GM12878 (cell line): ENCODE results near the gene SLC25A30. TPM values are rescaled to one million over a fixed set of nuclear protein-coding genes. Genes with fewer than 3 reads are reported as not detected.

Experiments
- ATAC-seq: fragments of 200-7000 bp; cut with Tn5 transposase; 3 replicates; pipeline ENCODE4 v1.9.1; 2020; ENCODE audit warnings: mild to moderate bottlenecking, moderate library complexity
- BruUV-seq: library from RNA; stranded (reverse); fragments of 400-500 nt; replicated peaks from 2 replicates; lab custom pipeline; 2021; lab: Mats Ljungman, UMichigan
- CTCF ChIA-PET: fragments of 300-600 bp; sonication (Branson Sonifier 250); formaldehyde crosslinking; extraction: SDS; loops from one replicate; lab custom pipeline; 2021; ENCODE audit warnings: inconsistent platforms; lab: Yijun Ruan, JAX
- POLR2A ChIA-PET: fragments of 350-600 bp; formaldehyde crosslinking; extraction: SDS; loops from one replicate; lab custom pipeline; 2021; ENCODE audit warnings: inconsistent platforms; lab: Charles Lee
- RAD21 ChIA-PET: fragments of 300-600 bp; sonication (Branson Sonifier 250); formaldehyde crosslinking; loops from one replicate; lab custom pipeline; 2023; ENCODE audit warnings: antibody characterized with exemption; ENCODE audit not compliant: unreplicated experiment; lab: Charles Lee
- SMC1A ChIA-PET: fragments of 300-600 bp; sonication (Branson Sonifier 250); formaldehyde crosslinking; loops from one replicate; lab custom pipeline; 2023; ENCODE audit not compliant: unreplicated experiment, uncharacterized antibody; lab: Charles Lee
- DNase-seq: peaks from one replicate; pipeline ENCODE4 v3.0.0-alpha.2; 2011; ENCODE audit warnings: low read depth, low spot score
- FAIRE-seq: peaks from 3 replicates; lab custom pipeline; 2011; peaks lifted over from hg19 to GRCh38; lab: Jason Lieb, UNC
- H2AFZ ChIP-seq: 2 replicates; pipeline ENCODE4 v1.6.0; 2011; ENCODE audit warnings: low read depth, low read length, control low read depth; ENCODE audit not compliant: control insufficient read depth
- H3K27ac ChIP-seq: 2 replicates; pipeline ENCODE4 v1.5.1; 2011; ENCODE audit warnings: control low read depth; ENCODE audit not compliant: control insufficient read depth, insufficient read depth
- H3K27me3 ChIP-seq, 2 experiments: replicated peaks in 1 of 2; 2 replicates each; pipeline versions ENCODE4 v1.6.0 to v1.6.1; 2011; ENCODE audit warnings: low read length in 1 of 2; ENCODE audit not compliant: control insufficient read depth in 2 of 2, insufficient read depth in 2 of 2
- H3K36me3 ChIP-seq, 2 experiments: 2 replicates each; pipeline ENCODE4 v1.5.1; 2011; ENCODE audit warnings: low read length in 1 of 2; ENCODE audit not compliant: control insufficient read depth in 2 of 2, insufficient read depth in 2 of 2
- H3K4me1 ChIP-seq: 2 replicates; pipeline ENCODE4 v1.6.1; 2011; ENCODE audit warnings: mild to moderate bottlenecking, low read length, moderate library complexity, mixed read lengths; ENCODE audit not compliant: control insufficient read depth, insufficient read depth
- H3K4me2 ChIP-seq: 2 replicates; pipeline ENCODE4 v1.6.0; 2011; ENCODE audit warnings: control low read depth; ENCODE audit not compliant: control insufficient read depth, insufficient read depth
- H3K4me3 ChIP-seq: fragments of 200-600 bp; sonication (generic); 2 replicates; pipeline ENCODE4 v1.5.1; 2016
- H3K79me2 ChIP-seq: 2 replicates; pipeline ENCODE4 v1.6.0; 2011; ENCODE audit warnings: low read length; ENCODE audit not compliant: control insufficient read depth, insufficient read depth
- H3K9ac ChIP-seq: 2 replicates; pipeline ENCODE4 v1.8.0; 2011; ENCODE audit warnings: low read length, control low read depth, mixed read lengths; ENCODE audit not compliant: control insufficient read depth, insufficient read depth
- H3K9me3 ChIP-seq: replicated peaks from 3 replicates; pipeline ENCODE4 v1.5.1; 2011; ENCODE audit warnings: mild to moderate bottlenecking, low read length; ENCODE audit not compliant: control insufficient read depth, insufficient read depth
- H4K20me1 ChIP-seq: 2 replicates; pipeline ENCODE4 v1.6.0; 2011; ENCODE audit not compliant: control insufficient read depth, insufficient read depth
- CHD4 ChIP-seq: fragments of 200-600 bp; sonication (generic); IDR thresholded peaks from 2 replicates; pipeline ENCODE4 v1.6.1; 2016; ENCODE audit warnings: mild to moderate bottlenecking
- CREM ChIP-seq: IDR thresholded peaks from 2 replicates; pipeline ENCODE4 v1.6.1; 2014; ENCODE audit warnings: antibody characterized with exemption, low read depth
- CTCF ChIP-seq, 3 experiments: IDR thresholded peaks in 2 of 3; conservative IDR thresholded peaks in 1 of 3; 2 replicates each; pipeline ENCODE4 v1.5.1; 2011; ENCODE audit warnings: low read depth in 3 of 3, low read length in 3 of 3, mild to moderate bottlenecking in 3 of 3, control low read depth in 2 of 3, moderate library complexity in 2 of 3, inconsistent platforms in 1 of 3, mixed read lengths in 1 of 3; ENCODE audit not compliant: control insufficient read depth in 2 of 3, insufficient read depth in 1 of 3; ENCODE audit errors: extremely low read depth in 1 of 3
- POLR2A ChIP-seq: IDR thresholded peaks from 2 replicates; pipeline ENCODE4 v1.6.1; 2011; ENCODE audit warnings: low read depth, mild to moderate bottlenecking, low read length
- POLR2AphosphoS2 ChIP-seq: IDR thresholded peaks from 2 replicates; pipeline ENCODE4 v1.6.1; 2011; ENCODE audit warnings: low read depth, mild to moderate bottlenecking, low read length, improper control_type of control experiment, moderate library complexity
- ZBTB33 ChIP-seq: fragments of 450-650 bp; IDR thresholded peaks from 2 replicates; pipeline ENCODE4 v1.6.1; 2017; ENCODE audit warnings: mild to moderate bottlenecking
- ZSCAN29 ChIP-seq: fragments of 450-650 bp; IDR thresholded peaks from 2 replicates; pipeline ENCODE4 v1.6.1; 2017; ENCODE audit warnings: mild to moderate bottlenecking, moderate library complexity
- WGBS: methylation state at CpG from one replicate; pipeline ENCODE4 v1.1.6; 2016; ENCODE audit warnings: low lambda C conversion rate; ENCODE audit not compliant: insufficient replicate concordance, insufficient coverage; ENCODE audit errors: missing lambda C conversion rate; 5-methylcytosine and 5-hydroxymethylcytosine counted together
- in situ Hi-C: fragments of 300-500 bp; cut with MboI; formaldehyde crosslinking; loops from 9 replicates; pipeline ENCODE4 v1.14.3; 2018; ENCODE audit warnings: mixed read lengths
- intact Hi-C: fragments of 100-400 bp; cut with micrococcal nuclease; formaldehyde crosslinking; loops from one replicate; pipeline ENCODE4 v1.14.2; 2022; ENCODE audit not compliant: unreplicated experiment
- polyA plus RNA-seq, 11 experiments: library from polyadenylated mRNA; depleted of rRNA in 4 of 11; unstranded in 6 of 11; stranded (reverse) in 5 of 11; fragments of >200 nt; fragmentation: Nextera tagmentation in 4 of 11; fragmentation: Illumina TruSeq in 1 of 11; extraction: Ambion mirVana in 4 of 11; extraction: Trizol in 1 of 11; gene quantifications; 1 replicate in 1 of 11; 2 replicates in 10 of 11; pipeline versions ENCODE4 v1.2.1 to v1.2.3, GENCODE V29; 2011 to 2016; ENCODE audit warnings: inconsistent platforms in 2 of 11, missing spikeins in 2 of 11, low read depth in 1 of 11
- total RNA-seq, 4 experiments: library from RNA; depleted of rRNA in 3 of 4; stranded (reverse); fragments of >200 nt in 3 of 4; fragmentation: Illumina TruSeq in 1 of 4; extraction: Trizol in 1 of 4; gene quantifications; 2 replicates each; pipeline versions ENCODE4 v1.2.1 to v1.2.3, GENCODE V29; 2013 to 2021
- TF ChIP-seq, protein P1 (sequence below): fragments of 450-650 bp; formaldehyde crosslinking; IDR thresholded peaks from 2 replicates; pipeline ENCODE4 v1.4.0; 2022; ENCODE audit warnings: mild to moderate bottlenecking, moderate library complexity

SLC25A30 gene
- total and polyA plus RNA-seq, 10 of the 15 experiments (the other 5 are each of a cell fraction or from before 2014, with no cell fraction given), result 2.4 to 18.0 (median 8.9) TPM

- peaks cover 10% of the 10 kb centered on the region for H3K4me1 ChIP-seq
- H2AFZ ChIP-seq, result no peak overlapping the region
- FAIRE-seq (no peak), ATAC-seq (no peak), DNase-seq (no peak)
- POLR2A ChIA-PET, result no interaction called here
- SMC1A ChIA-PET, result interaction anchor here (2.0 to 4.0 kb wide), 2 partner anchors 19 to 21 kb away, joined by 4 to 17 read pairs; no protein-coding TSS in a partner anchor
- CTCF ChIA-PET, result interaction anchor here (2.3 to 8.2 kb wide), 4 partner anchors 13 to 77 kb away, joined by 4 to 70 read pairs (median 22); no protein-coding TSS in a partner anchor
- intact Hi-C loops, result loop anchor here (5.0 kb wide), 1 partner anchor 346 kb away; no protein-coding TSS in a partner anchor
- no peak overlapping the region for H3K4me3 ChIP-seq
- H3K79me2 ChIP-seq, result no peaks in the 10 kb centered on the region
- H3K4me2 ChIP-seq, result no peak overlapping the region
- 92% methylated on average over 5 of the region's 5 CpGs for WGBS
- TF ChIP-seq ZBTB33 (no peak), POLR2A (no peak), ZSCAN29 (no peak), CTCF (IDR thresholded peaks at IDR 0.05 in 2 of 3, conservative IDR thresholded peaks at IDR 0.05 in 1 of 3; ENCODE audit: control insufficient read depth in 2 of 3, extremely low read depth in 1 of 3, insufficient read depth in 1 of 3, low read depth in 3 of 3, low read length in 3 of 3) (no peak), CREM (no peak), CHD4 (no peak), POLR2AphosphoS2 (no peak)
- TF ChIP-seq, protein P1, sequence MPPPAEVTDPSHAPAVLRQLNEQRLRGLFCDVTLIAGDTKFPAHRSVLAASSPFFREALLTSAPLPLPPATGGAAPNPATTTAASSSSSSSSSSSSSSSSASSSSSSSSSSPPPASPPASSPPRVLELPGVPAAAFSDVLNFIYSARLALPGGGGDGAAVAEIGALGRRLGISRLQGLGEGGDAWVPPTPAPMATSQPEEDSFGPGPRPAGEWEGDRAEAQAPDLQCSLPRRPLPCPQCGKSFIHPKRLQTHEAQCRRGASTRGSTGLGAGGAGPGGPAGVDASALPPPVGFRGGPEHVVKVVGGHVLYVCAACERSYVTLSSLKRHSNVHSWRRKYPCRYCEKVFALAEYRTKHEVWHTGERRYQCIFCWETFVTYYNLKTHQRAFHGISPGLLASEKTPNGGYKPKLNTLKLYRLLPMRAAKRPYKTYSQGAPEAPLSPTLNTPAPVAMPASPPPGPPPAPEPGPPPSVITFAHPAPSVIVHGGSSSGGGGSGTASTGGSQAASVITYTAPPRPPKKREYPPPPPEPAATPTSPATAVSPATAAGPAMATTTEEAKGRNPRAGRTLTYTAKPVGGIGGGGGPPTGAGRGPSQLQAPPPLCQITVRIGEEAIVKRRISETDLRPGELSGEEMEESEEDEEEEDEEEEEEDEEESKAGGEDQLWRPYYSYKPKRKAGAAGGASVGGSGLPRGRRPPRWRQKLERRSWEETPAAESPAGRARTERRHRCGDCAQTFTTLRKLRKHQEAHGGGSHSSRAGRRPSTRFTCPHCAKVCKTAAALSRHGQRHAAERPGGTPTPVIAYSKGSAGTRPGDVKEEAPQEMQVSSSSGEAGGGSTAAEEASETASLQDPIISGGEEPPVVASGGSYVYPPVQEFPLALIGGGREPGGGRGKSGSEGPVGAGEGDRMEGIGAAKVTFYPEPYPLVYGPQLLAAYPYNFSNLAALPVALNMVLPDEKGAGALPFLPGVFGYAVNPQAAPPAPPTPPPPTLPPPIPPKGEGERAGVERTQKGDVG (CRISPR knock-in tag), result no peak
- no peaks in the 10 kb centered on the region for H4K20me1 ChIP-seq
- no peaks in the 10 kb centered on the region for H3K27me3 ChIP-seq
- no peak overlapping the region for H3K27ac ChIP-seq
- no peak overlapping the region for H3K9ac ChIP-seq
- peaks cover 3 to 12% of the 10 kb centered on the region in 2 experiments for H3K36me3 ChIP-seq
- RAD21 ChIA-PET, result interaction anchor here (1.5 kb wide), 2 partner anchors 23 to 25 kb away, joined by 3 to 5 read pairs; partner anchors contain the start of gene SLC25A30
- in situ Hi-C loops, result no loop called here
- H3K9me3 ChIP-seq, result no peaks in the 10 kb centered on the region
- no TSS peak for BruUV-seq
These were observed 25.4 kb downstream of the SLC25A30 start for GRCh38 chr13:45392811-45393210.
